Heart right ventricle (tissue), 16 donors: Measurements from ENCODE around the gene KATNAL1. TPM values are rescaled to one million over a fixed set of nuclear protein-coding genes. Genes with fewer than 3 reads are reported as not detected.

Experiments used
- ATAC-seq, 8 donors: fragments of 200-7000 bp; cut with Tn5 transposase; one replicate each; pipeline ENCODE4 v1.9.1; 2020; ENCODE audit warnings: mild to moderate bottlenecking in 8 of 8, moderate library complexity in 8 of 8, moderate number of reproducible peaks in 1 of 8
- DNase-seq, 2 donors: peaks; one replicate each; pipeline ENCODE4 v3.0.0-alpha.2; 2020
- H3K27ac ChIP-seq, 10 donors: fragments of 200-600 bp; sonication (generic) in 2 of 10; one replicate each; pipeline versions ENCODE4 v1.5.0 to v1.8.0; 2020 to 2022; ENCODE audit warnings: mild to moderate bottlenecking in 3 of 10
- H3K27me3 ChIP-seq, 7 donors: fragments of 200-600 bp; one replicate each; pipeline ENCODE4 v1.8.0; 2021 to 2022; ENCODE audit warnings: mild to moderate bottlenecking in 2 of 7
- H3K36me3 ChIP-seq, 9 donors: fragments of 200-600 bp; sonication (generic) in 1 of 9; one replicate each; pipeline versions ENCODE4 v1.5.0 to v1.8.0; 2020 to 2022; ENCODE audit warnings: mild to moderate bottlenecking in 2 of 9
- H3K4me1 ChIP-seq, 9 donors: fragments of 200-600 bp; sonication (generic) in 1 of 9; one replicate each; pipeline versions ENCODE4 v1.5.0 to v1.8.0; 2020 to 2022; ENCODE audit warnings: mild to moderate bottlenecking in 4 of 9
- H3K4me3 ChIP-seq, 10 donors: fragments of 200-600 bp; sonication (generic) in 2 of 10; one replicate each; pipeline versions ENCODE4 v1.5.0 to v1.8.0; 2020 to 2022; ENCODE audit warnings: mild to moderate bottlenecking in 7 of 10, moderate library complexity in 2 of 10
- H3K9me3 ChIP-seq, 11 donors: fragments of 200-600 bp in 10 of 11; sonication (generic) in 2 of 11; one replicate each; pipeline versions ENCODE4 v1.5.0 to v1.8.0; 2013 to 2022; ENCODE audit warnings: mild to moderate bottlenecking in 2 of 11, control low read depth in 1 of 11, moderate library complexity in 1 of 11
- WGBS, 2 donors: extraction: QIAGEN DNeasy Blood & Tissue Kit; methylation state at CpG; one replicate each; pipeline ENCODE4 v1.1.7; 2013; ENCODE audit warnings: inconsistent platforms in 1 of 2; 5-methylcytosine and 5-hydroxymethylcytosine counted together
- intact Hi-C, 10 donors: fragments of 100-400 bp; cut with DNase I; formaldehyde crosslinking; loops; one replicate each; pipeline versions ENCODE4 v1.11.1 to v1.14.2; 2022
- polyA plus RNA-seq, 2 donors: library from polyadenylated mRNA; stranded (reverse); fragments of 200-250 nt; gene quantifications; one replicate each; pipeline ENCODE4 v1.2.3, GENCODE V29; 2013
- total RNA-seq, 10 donors: library from RNA; stranded (reverse); fragmentation: NEBNext Ultra II Directional in 3 of 10; extraction: Animal tissue kit (Norgen Biotek cat#: 25700) in 3 of 10; gene quantifications; one replicate each; pipeline versions ENCODE4 v1.2.1 to v1.2.4, GENCODE V29; 2021 to 2023
- TF ChIP-seq, protein P1 (sequence below), 9 donors: fragments of 200-600 bp; sonication (generic) in 2 of 9; IDR thresholded peaks; one replicate each; pipeline versions ENCODE4 v1.5.0 to v1.8.0; 2021 to 2022; ENCODE audit warnings: antibody characterized with exemption in 9 of 9, mild to moderate bottlenecking in 5 of 9, moderate library complexity in 1 of 9
- donor health status: Arrhythmogenic right ventricular cardiomyopathy.
- donor health status: ischemic (EF 13 %, LVEDD 7.1; RV severe dilation, severe dysfunction).
- donor health status: healthy with polysubstance abuse.
- donor health status: DM: no; HTN: yes; CAD: no.
- donor health status: DM: no; HTN: no; CAD: no.
- donor health status: ischemic (EF 25% LVEDD 6.9; RV normal size, moderate dysfunction).
- donor health status: ischemic (EF 25% LVEDD 5.7; RV mildly dilated, moderate dysfunction).
- donor health status: healthy.
- donor health status: DM: yes; HTN: yes; CAD: no.
- donor health status: Ischemic cardiomyopathy.
- donor health status: ischemic (EF 35%, LVEDD 5.7; RV mildly dilated, moderate dysfunction).
- donor health status: nonischemic (EF 11% LVEDD 7.7; RV severe dilation, severe dysfunction).
- donor health status: DM: yes; HTN: yes; CAD: no.
- donor health status: PGD.
- donor health status: ischemic (EF 29% LVEDD 5.4; RV normal size, mild dysfunction).
- donor health status: nonischemic (EF 23%, LVEDD 6.1; RV moderate dilation, normal function).

Gene KATNAL1
- total and polyA plus RNA-seq, 12 donors = 5.1 to 61.9 (median 51.9) TPM

DNA sequence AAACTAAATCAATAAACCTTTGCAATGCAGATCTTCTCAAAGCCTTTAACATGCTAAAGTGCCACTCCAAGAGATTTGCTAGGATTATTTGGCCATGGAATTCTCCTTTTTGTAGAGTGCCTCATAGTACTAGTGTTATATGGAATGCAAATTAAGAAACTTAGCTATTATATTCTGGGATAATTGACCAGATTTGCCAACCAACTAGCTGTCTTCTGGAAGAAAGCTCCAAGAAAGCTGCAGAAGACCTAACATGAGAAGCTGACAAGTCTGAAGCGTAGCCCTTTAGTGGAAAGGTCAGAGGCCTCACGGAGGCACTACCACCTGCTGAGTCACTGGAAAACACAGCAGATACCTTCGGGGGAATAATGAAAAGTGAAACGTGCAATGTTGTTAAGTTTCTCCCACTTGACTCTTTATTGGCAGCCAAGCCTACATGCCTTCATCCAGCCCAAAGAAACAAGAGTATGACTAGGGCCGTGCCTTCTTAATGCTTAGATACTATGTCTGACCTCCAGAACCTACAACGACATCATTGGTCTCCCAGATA lies 29.8 kb upstream of the KATNAL1 start:
- WGBS, 2 donors = 77 to 82% methylated on average over 6 of the region's 6 CpGs
- no peak overlapping the region for H3K4me3 ChIP-seq
- H3K9me3 ChIP-seq = no peaks in the 10 kb centered on the region
- no peaks in the 10 kb centered on the region for H3K27me3 ChIP-seq
- no peak overlapping the region for H3K27ac ChIP-seq
- intact Hi-C loops = loop anchor here in 3 of 10 donors (10.0 kb wide), 1 partner anchor 202 kb away; no protein-coding TSS in a partner anchor
- ATAC-seq = no peak
- TF ChIP-seq, protein P1, sequence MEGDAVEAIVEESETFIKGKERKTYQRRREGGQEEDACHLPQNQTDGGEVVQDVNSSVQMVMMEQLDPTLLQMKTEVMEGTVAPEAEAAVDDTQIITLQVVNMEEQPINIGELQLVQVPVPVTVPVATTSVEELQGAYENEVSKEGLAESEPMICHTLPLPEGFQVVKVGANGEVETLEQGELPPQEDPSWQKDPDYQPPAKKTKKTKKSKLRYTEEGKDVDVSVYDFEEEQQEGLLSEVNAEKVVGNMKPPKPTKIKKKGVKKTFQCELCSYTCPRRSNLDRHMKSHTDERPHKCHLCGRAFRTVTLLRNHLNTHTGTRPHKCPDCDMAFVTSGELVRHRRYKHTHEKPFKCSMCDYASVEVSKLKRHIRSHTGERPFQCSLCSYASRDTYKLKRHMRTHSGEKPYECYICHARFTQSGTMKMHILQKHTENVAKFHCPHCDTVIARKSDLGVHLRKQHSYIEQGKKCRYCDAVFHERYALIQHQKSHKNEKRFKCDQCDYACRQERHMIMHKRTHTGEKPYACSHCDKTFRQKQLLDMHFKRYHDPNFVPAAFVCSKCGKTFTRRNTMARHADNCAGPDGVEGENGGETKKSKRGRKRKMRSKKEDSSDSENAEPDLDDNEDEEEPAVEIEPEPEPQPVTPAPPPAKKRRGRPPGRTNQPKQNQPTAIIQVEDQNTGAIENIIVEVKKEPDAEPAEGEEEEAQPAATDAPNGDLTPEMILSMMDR (IDR thresholded peaks at IDR 0.05) = no peak
- DNase-seq = no peak
- H3K4me1 ChIP-seq = peaks cover 2 to 30% (median 25%) of the 10 kb centered on the region in 9 donors
- H3K36me3 ChIP-seq = no peaks in the 10 kb centered on the region

DNA sequence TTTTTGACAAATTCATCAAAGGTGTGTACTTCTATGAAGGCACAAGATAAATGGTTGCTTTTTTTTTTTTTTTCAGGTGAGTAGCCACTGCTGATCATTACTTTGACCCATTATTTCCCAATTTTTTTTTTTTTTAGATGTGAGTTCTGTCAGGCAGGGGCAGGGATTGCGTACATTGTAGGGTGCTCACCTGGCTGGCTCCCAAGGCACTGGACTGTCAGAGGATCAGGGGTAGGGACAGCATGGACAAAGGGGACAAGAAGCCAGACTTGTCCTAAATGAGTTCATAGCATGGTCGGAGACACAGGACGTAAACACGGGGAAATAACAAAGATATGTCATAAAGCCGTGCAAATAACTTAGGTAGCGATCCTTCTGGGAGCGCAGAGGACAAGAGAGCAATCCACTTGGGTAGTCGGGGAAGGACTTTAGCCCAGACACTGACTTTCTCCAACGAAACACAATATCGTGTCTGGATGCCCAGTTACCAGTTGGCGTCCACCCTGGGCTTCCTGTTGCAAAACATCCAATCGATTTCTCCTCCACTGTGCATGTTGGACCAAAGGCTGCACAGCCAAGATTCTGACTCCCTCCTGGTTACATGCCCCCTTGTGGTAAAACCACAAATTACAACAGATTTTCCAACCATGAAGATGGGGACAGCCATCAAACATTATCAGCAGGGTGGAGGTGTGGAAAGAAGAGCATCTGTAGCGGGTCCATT lies 27.5 kb upstream of the KATNAL1 start:
- TF ChIP-seq, protein P1 (IDR thresholded peaks at IDR 0.05) = peak; percentile 18 to 57 (median 43)
- no peaks in the 10 kb centered on the region for H3K9me3 ChIP-seq
- H3K4me3 ChIP-seq = no peak overlapping the region
- intact Hi-C loops = loop anchor here in 3 of 10 donors (10.0 kb wide), 1 partner anchor 200 kb away; no protein-coding TSS in a partner anchor
- ATAC-seq = no peak
- no peaks in the 10 kb centered on the region for H3K36me3 ChIP-seq
- H3K27ac ChIP-seq = no peak overlapping the region
- no peaks in the 10 kb centered on the region for H3K27me3 ChIP-seq
- no peak for DNase-seq
- H3K4me1 ChIP-seq = peaks cover 0 to 11% (median 4%) of the 10 kb centered on the region in 9 donors
- WGBS, 2 donors = 80 to 82% methylated on average over 13 of the region's 13 CpGs

DNA sequence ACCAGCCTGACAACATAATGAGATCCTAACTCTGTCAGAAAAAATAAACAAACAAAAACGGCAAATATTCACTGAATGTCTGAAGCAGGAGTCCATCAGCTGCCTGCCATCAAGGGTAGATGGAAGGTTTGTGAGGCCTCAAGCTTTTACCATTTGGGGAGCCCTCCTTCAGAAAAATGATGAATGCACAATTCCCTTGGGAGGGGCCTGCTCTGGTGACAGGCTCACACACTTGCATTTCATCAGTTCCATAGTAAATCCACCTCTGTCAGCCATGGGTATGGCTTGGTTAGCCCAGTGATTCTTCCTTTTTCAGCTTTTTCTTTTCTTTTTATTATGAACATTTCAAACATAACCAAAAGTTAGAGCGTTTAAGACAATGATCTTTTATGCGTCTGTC lies 26.3 kb upstream of the KATNAL1 start:
- 79 to 88% methylated on average over 3 of the region's 3 CpGs for WGBS, 2 donors
- Histone ChIP-seq H3K4me1 (peaks cover 0 to 6% (median 0%) of the 10 kb centered on the region in 9 donors), H3K4me3 (no peak overlapping the region), H3K27ac (no peak overlapping the region), H3K9me3 (no peaks in the 10 kb centered on the region), H3K36me3 (no peaks in the 10 kb centered on the region), H3K27me3 (no peaks in the 10 kb centered on the region)
- no peak for ATAC-seq
- intact Hi-C loops = loop anchor here in 3 of 10 donors (10.0 kb wide), 1 partner anchor 199 kb away; no protein-coding TSS in a partner anchor
- TF ChIP-seq, protein P1 (IDR thresholded peaks at IDR 0.05) = no peak
- no peak for DNase-seq

DNA sequence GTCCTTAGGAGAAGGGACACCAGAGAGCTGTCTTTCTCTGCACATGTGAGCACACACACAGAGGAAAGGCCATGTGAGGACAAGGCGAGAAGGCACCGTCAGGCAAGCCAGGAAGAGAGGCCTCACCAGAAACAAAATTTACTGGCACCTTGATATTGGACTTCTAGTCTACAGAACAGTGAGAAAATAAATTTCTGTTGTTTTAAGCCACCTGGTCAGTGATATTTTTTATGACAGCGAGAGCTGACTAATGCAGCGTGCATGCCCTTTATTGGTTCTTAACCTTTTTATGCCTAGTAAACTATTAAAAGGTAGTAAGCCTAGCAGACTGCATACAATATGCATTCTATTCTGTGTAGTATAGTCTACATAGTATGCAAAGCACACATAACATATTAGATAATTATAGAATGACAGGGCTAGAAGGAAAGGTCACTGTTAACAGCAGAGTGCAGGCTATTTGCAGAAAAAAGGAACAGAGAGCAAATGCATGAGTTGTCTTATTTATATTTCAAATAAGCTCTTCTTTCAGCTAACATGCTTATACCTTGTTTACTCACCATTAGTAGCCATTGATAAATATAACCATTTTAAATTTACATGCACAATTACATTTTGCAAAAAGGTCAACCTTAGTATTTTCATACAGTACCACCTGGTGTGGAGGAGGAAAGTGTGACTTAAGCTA lies 25.2 kb upstream of the KATNAL1 start:
- intact Hi-C loops = loop anchor here in 3 of 10 donors (10.0 kb wide), 1 partner anchor 198 kb away; no protein-coding TSS in a partner anchor
- Histone ChIP-seq H3K4me1 (peaks cover 0 to 6% (median 0%) of the 10 kb centered on the region in 9 donors), H3K36me3 (no peaks in the 10 kb centered on the region), H3K27ac (no peak overlapping the region), H3K9me3 (no peaks in the 10 kb centered on the region), H3K27me3 (no peaks in the 10 kb centered on the region), H3K4me3 (no peak overlapping the region)
- 76 to 87% methylated on average over 4 of the region's 4 CpGs for WGBS, 2 donors
- TF ChIP-seq, protein P1 (IDR thresholded peaks at IDR 0.05) = no peak
- DNase-seq (no peak), ATAC-seq (no peak)
